GM21390 (cell line): Measurements from ENCODE around the gene DOK6.

Source experiments
- ATAC-seq: cut with Tn5 transposase; IDR thresholded peaks from one replicate; pipeline ENCODE4 v1.9.1; 2021; ENCODE audit not compliant: unreplicated experiment

The DOK6 gene

GRCh38 chr18:69432847-69433246 lies 32.2 kb downstream of the DOK6 start:
- no peak for ATAC-seq

- ATAC-seq: no peak
Observed at GRCh38 chr18:69435000-69435399, 34.3 kb downstream of the DOK6 start.

DNA sequence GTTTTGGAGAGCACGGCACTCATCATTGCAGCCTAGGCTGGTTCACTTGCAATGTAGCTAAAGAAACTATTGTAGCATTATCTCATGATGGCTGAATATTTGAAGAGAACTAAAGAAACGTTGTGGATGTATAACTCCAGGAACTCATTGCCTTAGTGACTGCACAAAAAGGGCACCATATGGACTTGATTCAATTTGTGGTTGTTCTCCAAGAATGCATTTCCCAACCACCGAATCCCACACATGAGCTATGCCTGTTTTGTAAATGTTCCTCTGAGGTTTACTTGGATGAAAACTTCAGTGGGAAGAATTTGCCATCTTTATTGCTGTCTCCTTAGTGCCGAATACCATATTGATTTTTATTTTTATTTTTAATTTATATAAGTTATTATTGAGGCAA lies 43.5 kb downstream of the DOK6 start:
- ATAC-seq: no peak

DNA sequence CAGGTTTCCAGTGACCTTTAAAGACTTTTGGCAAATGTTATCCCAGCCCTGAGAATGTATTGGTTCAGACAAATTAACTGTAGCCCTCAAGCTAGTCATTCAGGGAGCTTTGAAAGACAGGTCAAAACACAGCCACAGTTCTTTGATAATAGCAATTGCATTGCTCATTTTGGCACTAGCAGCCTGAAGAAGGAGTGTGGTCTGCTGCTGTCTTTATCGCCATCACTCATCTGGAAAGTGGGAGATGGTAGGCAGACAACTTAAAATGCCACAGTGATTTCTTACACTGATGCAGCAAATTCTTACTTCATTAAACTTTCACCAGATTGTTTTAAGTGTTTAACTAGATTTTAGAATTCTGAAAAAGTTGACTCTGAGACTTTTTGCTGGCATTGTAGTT lies 47.2 kb downstream of the DOK6 start:
- ATAC-seq: no peak

- no peak for ATAC-seq
Observed at GRCh38 chr18:69455125-69455524, 54.4 kb downstream of the DOK6 start.

GRCh38 chr18:69469444-69469919 lies 68.8 kb downstream of the DOK6 start:
- no peak for ATAC-seq

- ATAC-seq: no peak
Observed at GRCh38 chr18:69480460-69480859, 79.8 kb downstream of the DOK6 start.

DNA sequence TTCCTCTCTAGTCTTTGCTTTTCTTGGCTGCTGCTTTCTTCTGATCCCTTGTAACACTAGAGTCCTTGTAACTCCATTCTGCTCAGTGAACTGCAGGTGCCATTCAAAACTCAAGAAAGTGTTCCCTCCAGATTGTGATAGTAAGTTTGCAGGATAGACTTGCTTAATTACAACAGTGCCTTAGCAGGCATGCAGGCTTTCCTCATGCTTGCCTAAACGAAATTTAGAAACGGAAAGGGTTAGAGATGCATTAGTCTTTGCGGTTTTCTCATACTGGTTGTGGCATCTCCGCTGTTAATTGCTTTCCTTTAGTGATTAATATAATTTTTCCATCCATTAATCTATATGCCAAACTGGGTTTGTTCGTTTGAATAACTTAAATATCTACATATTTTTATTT lies 82.9 kb downstream of the DOK6 start:
- no peak for ATAC-seq

DNA sequence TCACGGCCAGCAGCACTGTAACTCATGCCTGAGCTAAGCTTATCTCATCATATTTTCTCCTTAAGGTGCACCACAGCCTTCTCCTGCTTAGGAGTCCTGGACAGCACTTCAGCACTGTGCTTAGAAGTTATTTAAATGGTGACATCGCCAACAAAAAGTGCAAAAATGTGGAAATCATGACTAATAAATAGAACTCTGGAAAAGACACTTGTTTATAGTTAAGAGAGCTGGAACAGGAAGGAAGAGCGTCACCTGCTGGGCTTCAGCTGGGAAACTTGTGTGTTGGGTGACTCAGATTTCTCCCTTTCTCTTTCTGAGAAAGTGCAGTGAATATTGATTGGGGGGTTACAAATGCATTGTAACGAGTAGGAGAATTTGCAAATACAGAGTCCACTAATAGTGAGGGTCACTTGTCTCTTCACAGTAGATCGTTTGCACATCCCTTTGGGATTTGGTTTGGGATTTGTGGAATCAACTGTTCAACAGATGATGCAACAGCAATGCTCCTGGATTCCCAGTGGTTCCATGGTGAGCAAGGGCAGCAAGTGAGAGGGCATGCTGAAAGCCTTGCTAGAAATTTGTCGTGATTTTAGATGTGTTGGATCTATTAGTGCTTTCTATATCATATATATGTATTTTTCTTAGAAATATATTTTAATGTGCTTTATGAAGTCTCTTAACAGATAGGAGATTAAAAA lies 84.2 kb downstream of the DOK6 start:
- no peak for ATAC-seq

DNA sequence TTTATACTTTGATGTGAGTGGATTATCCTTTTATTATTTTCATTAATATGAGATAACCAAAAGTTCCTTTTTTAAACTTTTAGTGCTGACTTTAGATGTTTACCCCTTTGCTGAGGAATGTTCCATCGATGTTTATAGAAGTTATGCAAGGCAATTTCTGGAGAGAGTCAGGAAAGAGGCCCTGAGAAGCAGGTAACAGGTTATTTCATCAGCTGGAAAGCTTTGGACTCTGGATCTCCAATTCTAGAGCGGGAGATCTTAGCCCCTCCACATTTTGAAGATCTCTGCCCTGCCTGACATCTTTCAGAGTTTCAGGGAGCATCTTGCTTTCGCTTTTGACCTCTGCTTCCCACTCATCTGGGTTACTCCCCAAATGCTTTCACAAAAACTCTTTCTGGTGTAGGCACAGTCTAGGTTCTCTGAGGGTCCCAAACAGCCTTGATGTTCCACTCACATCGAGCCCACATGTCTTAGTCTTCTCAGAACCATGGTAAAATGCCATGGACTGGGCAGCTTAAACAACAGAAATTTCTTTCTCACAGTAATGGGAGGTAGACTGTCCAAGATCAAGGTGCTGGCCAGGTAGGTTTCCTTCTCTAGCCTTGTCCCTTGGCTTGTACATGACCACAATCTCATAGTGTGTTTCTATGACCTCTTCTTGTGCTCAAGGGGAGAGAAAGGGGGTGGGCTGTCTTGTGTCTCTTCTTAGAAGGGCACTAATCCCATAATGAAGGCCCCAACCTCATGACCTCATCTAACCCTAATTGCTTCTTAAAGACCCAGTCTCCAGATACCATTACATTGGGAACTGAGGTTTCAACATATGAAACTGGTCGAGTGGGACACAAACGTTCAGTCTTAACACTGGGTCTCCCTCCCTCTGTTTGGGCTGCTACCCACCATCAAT lies 87.1 kb downstream of the DOK6 start:
- no peak for ATAC-seq

DNA sequence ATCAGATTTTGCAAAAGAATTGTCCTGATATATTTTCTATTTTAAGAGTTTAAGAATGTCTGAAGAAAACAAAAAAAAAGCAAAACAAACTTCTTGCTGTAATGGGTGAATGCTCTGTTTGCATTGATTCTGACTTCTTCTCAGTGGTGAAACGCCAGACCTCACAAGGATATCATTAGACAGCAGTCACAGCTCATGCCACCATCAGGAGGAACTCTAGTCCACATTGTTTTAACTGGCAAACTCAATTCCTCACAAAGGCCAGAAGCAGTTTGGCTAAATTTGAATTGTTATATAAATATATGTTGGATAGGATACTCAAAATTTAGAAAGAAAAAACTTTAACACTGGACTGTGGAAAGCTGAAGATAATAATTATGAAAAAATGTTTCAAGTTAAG lies 89.4 kb downstream of the DOK6 start:
- ATAC-seq: no peak

DNA sequence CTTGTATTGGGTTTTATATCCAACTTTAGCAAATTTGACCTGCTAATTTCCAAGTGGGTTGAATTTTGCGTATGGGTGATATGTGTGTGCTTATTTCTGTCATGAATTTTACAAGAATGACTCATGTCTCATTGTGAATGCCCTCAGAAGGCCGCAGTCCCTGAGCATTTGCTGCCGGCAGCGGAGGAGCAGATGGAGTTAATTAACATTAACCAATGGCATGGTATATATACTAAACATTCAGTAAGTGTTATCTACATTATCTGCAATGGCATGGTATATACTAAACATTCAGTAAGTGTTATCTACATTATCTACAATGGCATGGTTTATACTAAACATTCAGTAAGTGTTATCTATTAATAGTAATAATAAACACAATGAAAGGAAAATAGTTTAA lies 90.1 kb downstream of the DOK6 start:
- no peak for ATAC-seq

GRCh38 chr18:69491576-69491975 lies 90.9 kb downstream of the DOK6 start:
- ATAC-seq: no peak

GRCh38 chr18:69492861-69493260 lies 92.2 kb downstream of the DOK6 start:
- ATAC-seq: no peak

DNA sequence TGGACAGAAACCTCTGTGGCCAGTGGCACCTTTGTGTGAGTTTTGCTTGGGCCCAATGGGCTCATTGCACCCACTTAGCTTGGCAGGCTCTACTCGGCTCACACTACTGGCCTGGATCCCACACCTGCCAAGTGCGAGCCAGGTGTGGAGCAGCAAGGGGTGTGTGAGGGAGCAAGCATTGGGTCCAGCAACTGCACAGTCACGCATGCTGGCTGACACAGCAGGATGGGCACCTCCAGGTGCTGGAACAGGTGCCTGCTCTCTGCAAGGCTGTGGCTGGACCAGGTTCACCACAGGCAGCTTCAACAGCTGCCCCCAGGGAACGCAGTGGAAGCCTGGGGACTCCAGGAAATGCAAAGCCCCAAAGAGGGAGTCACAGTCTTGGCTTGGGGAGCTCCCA lies 94.2 kb downstream of the DOK6 start:
- ATAC-seq: no peak

- ATAC-seq: no peak
Observed at GRCh38 chr18:69495338-69495737, 94.7 kb downstream of the DOK6 start.

DNA sequence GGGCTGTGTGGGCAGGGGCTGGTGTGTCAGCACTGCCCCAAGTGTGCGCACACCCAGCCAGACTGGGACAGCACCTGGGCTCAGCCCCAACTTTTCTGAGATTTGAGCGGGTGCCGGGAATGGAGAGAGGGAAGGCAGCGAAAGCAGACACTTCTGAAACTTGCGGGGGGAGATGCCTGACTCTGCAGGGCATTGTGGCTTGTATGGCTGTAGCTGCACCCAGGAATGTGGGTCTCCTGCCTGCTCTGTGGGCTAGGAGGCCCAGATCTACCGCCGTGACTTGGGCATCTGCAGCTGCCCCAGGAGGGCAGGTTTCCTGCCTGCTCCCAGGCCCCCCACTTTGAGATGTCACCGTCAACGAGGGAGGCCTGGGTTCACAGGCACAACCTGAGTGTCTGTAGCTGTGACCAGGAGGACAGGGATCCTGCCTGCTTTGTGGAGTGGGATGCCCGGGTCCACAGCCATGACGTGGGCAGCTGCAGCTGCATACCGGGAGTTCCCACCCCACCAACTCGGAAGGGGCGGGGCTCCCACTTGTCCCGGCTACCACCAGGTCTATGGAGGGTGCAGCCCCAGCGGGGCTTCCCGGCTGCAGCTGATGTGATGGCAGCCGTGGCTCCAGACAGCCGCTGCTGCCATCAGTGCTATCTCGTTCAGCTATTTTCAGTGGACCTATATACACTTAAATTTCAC lies 95.3 kb downstream of the DOK6 start:
- no peak for ATAC-seq

GRCh38 chr18:69518989-69519388 lies 118.3 kb downstream of the DOK6 start:
- ATAC-seq: no peak

DNA sequence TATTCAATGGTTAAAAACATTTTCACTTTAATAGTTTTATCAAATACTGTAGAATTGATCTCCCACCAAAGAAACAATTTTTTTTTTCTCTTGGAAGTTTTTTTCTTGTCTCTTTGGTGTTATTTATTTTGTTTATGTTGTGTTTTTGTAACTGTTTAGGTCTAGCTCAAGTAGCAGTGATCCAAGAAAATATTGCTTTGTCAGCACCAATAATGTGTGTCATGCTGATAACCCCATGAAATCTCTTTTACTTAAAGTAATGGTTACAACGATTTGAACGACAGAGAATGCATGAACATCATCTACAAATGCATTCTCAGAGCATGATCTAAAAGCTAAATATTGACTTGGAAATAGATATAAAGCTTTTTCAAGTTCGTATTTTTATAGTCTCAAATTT lies 122.9 kb downstream of the DOK6 start:
- ATAC-seq: no peak

DNA sequence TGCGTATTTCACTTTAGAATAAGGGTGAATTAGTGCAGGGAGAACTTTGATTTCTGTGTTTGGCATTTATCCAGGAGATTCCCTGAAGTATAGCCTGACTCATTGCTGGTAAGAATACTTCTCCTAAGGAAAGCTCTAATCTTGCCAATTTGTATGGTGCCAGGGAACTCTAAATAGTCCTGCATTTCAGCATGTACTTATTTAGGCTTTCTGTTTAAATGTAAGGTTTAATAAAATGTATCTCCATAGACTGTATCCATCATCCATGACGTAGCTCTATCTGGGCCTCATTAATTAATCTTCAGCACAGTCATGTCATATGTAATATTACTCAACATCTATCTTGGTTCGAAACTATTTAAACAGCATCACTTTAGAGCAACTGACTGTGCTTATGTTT lies 127.7 kb downstream of the DOK6 start:
- no peak for ATAC-seq

GRCh38 chr18:69529151-69529550 lies 128.5 kb downstream of the DOK6 start:
- ATAC-seq: no peak

DNA sequence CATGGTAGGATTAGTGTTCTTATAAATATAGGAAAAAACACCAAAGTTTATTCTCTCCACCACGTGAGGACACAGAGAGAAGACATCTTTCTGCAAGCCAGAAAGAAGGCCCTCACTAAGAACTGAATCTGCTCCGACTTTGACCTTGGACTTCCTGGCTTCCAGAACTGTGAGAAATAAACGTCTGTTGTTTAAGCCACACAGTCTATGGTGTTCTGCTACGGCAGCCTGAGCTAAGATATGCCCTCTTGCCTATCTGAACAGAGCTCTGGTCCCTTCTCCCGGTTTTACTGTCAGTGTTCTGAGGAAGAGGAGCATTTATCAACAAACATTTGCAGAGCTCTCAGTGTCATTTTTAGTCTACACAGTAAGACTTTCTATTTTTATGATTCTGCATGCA lies 131.3 kb downstream of the DOK6 start:
- ATAC-seq: no peak
